Measurements from ENCODE around the gene MPPED2.

Gene MPPED2

GRCh38 chr11:30483056-30483455 lies 103.1 kb downstream of the MPPED2 start:
- Histone ChIP-seq H3K4me3 (ENCODE audit: low read depth in 1 of 2, low read length in 1 of 2) (no peak overlapping the region), H3K27me3 (no peaks in the 10 kb centered on the region), H3K9me3 (no peaks in the 10 kb centered on the region), H3K36me3 (no peaks in the 10 kb centered on the region), H3K4me1 (ENCODE audit: control insufficient read depth in 1 of 2, insufficient read depth in 1 of 2, low read depth in 1 of 2, low read length in 1 of 2) (peaks cover 0 to 5% of the 10 kb centered on the region in 2 experiments), H3K27ac (no peak overlapping the region)
- no peak for TF ChIP-seq CTCF (IDR thresholded peaks at IDR 0.05)

GRCh38 chr11:30481796-30482195 lies 104.4 kb downstream of the MPPED2 start:
- Histone ChIP-seq H3K4me3 (ENCODE audit: low read depth in 1 of 2, low read length in 1 of 2) (no peak overlapping the region), H3K9me3 (no peaks in the 10 kb centered on the region), H3K27me3 (no peaks in the 10 kb centered on the region), H3K36me3 (no peaks in the 10 kb centered on the region), H3K4me1 (ENCODE audit: control insufficient read depth in 1 of 2, insufficient read depth in 1 of 2, low read depth in 1 of 2, low read length in 1 of 2) (peaks cover 0 to 5% of the 10 kb centered on the region in 2 experiments), H3K27ac (no peak overlapping the region)
- TF ChIP-seq CTCF (IDR thresholded peaks at IDR 0.05), result no peak

- Histone ChIP-seq H3K9me3 (no peaks in the 10 kb centered on the region), H3K4me3 (ENCODE audit: low read depth in 1 of 2, low read length in 1 of 2) (no peak overlapping the region), H3K36me3 (no peaks in the 10 kb centered on the region), H3K4me1 (ENCODE audit: control insufficient read depth in 1 of 2, insufficient read depth in 1 of 2, low read depth in 1 of 2, low read length in 1 of 2) (peaks cover 0 to 5% of the 10 kb centered on the region in 2 experiments), H3K27me3 (no peaks in the 10 kb centered on the region), H3K27ac (no peak overlapping the region)
- no peak for TF ChIP-seq CTCF (IDR thresholded peaks at IDR 0.05)
Observed at GRCh38 chr11:30481330-30481729, 104.8 kb downstream of the MPPED2 start.

GRCh38 chr11:30479899-30480298 lies 106.3 kb downstream of the MPPED2 start:
- peaks cover 0 to 5% of the 10 kb centered on the region in 2 experiments for H3K4me1 ChIP-seq (ENCODE audit: control insufficient read depth in 1 of 2, insufficient read depth in 1 of 2, low read depth in 1 of 2, low read length in 1 of 2)
- no peaks in the 10 kb centered on the region for H3K27me3 ChIP-seq
- no peak overlapping the region for H3K4me3 ChIP-seq (ENCODE audit: low read depth in 1 of 2, low read length in 1 of 2)
- H3K36me3 ChIP-seq, result no peaks in the 10 kb centered on the region
- TF ChIP-seq CTCF (IDR thresholded peaks at IDR 0.05), result no peak
- H3K9me3 ChIP-seq, result no peaks in the 10 kb centered on the region
- no peak overlapping the region for H3K27ac ChIP-seq

- Histone ChIP-seq H3K36me3 (no peaks in the 10 kb centered on the region), H3K9me3 (no peaks in the 10 kb centered on the region), H3K27me3 (no peaks in the 10 kb centered on the region), H3K4me1 (ENCODE audit: control insufficient read depth in 1 of 2, insufficient read depth in 1 of 2, low read depth in 1 of 2, low read length in 1 of 2) (peaks cover 0 to 5% of the 10 kb centered on the region in 2 experiments), H3K4me3 (ENCODE audit: low read depth in 1 of 2, low read length in 1 of 2) (no peak overlapping the region), H3K27ac (no peak overlapping the region)
- no peak for TF ChIP-seq CTCF (IDR thresholded peaks at IDR 0.05)
Observed at GRCh38 chr11:30478923-30479322, 107.2 kb downstream of the MPPED2 start.

- H3K27ac ChIP-seq, result no peak overlapping the region
- no peaks in the 10 kb centered on the region for H3K4me1 ChIP-seq (ENCODE audit: control insufficient read depth in 1 of 2, insufficient read depth in 1 of 2, low read depth in 1 of 2, low read length in 1 of 2)
- H3K27me3 ChIP-seq, result no peaks in the 10 kb centered on the region
- TF ChIP-seq CTCF (IDR thresholded peaks at IDR 0.05), result no peak
- no peaks in the 10 kb centered on the region for H3K36me3 ChIP-seq
- H3K9me3 ChIP-seq, result no peaks in the 10 kb centered on the region
- no peak overlapping the region for H3K4me3 ChIP-seq (ENCODE audit: low read depth in 1 of 2, low read length in 1 of 2)
Observed at GRCh38 chr11:30477061-30477460, 109.1 kb downstream of the MPPED2 start.

Measured in neutrophil (primary cell).